ENCODE data around the gene PTPRJ. TPM values are rescaled to one million over a fixed set of nuclear protein-coding genes. Genes with fewer than 3 reads are reported as not detected.
"Not testable (repeated sequence)": the region's sequence is repeated elsewhere in the genome, so short reads cannot be mapped to it uniquely, and the experiment has no call there.

The PTPRJ gene
- polyA plus RNA-seq, 1 donor (not counting 4 experiments of a cell fraction or from before 2014, with no cell fraction given) = 0.84 TPM

DNA sequence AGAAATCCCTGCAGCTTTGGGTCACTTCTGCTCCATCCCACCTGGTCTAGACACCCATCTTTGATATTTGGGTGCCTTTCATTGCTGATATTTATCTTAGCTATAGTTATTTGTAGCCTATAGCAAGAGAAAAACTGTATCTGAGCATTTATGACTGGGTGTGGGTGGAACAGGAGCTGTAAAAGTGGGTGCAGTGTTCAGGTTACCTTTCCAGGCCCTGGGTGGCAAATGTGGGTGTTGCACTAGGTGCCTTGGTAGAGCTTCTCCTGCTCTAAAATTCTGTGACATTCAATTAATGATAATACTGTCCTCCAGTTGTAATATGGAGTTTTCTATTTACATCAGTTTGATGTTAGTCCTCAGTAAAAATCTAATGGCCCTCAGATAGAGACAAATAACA lies 157.9 kb downstream of the PTPRJ start:
- H3K4me3 ChIP-seq (ENCODE audit: control insufficient read depth in 2 of 3, extremely low read depth in 1 of 3, insufficient read depth in 2 of 3, low read depth in 1 of 3, low read length in 3 of 3) = no peak overlapping the region
- no peak overlapping the region for H2AFZ ChIP-seq (ENCODE audit: control insufficient read depth, low read length)
- dilution Hi-C loops (cut with MboI; ENCODE audit: extremely low pct_ligation_motif_present, low sequenced_read_pairs) = no loop called here
- no peaks in the 10 kb centered on the region for H3K9me1 ChIP-seq (ENCODE audit: control insufficient read depth, extremely low read depth, insufficient read depth, low read length)
- H3K4me2 ChIP-seq (ENCODE audit: control insufficient read depth, extremely low read depth, insufficient read depth, low read depth, low read length) = no peak overlapping the region
- no peak overlapping the region for H3K9ac ChIP-seq (ENCODE audit: control insufficient read depth, extremely low read depth, insufficient read depth, low read length)
- TF ChIP-seq CTCF (optimal IDR thresholded peaks at IDR 0.05 in 1 of 3, IDR thresholded peaks at IDR 0.05 in 1 of 3, conservative IDR thresholded peaks at IDR 0.05 in 1 of 3; ENCODE audit: extremely low read depth in 1 of 3, insufficient read depth in 2 of 3, low read length in 3 of 3) (no peak), EZH2 (IDR thresholded peaks at IDR 0.05; ENCODE audit: low read length) (no peak)
- no peaks in the 10 kb centered on the region for H4K20me1 ChIP-seq (ENCODE audit: control insufficient read depth, extremely low read depth, insufficient read depth, low read length)
- H3K9me3 ChIP-seq (ENCODE audit: control insufficient read depth, low read depth, low read length) = no peaks in the 10 kb centered on the region
- H3K4me1 ChIP-seq (ENCODE audit: control insufficient read depth, extremely low read depth, insufficient read depth, low read length) = no peaks in the 10 kb centered on the region
- DNase-seq (ENCODE audit: low read depth, low spot score) (no peak), FAIRE-seq (no peak)
- H3K36me3 ChIP-seq (ENCODE audit: control insufficient read depth in 2 of 2, extremely low read depth in 1 of 2, insufficient read depth in 2 of 2, low read length in 2 of 2) = no peaks in the 10 kb centered on the region
- H3K79me2 ChIP-seq (ENCODE audit: control insufficient read depth, insufficient read depth, low read length) = no peaks in the 10 kb centered on the region
- no peak overlapping the region for H3K27ac ChIP-seq (ENCODE audit: control insufficient read depth, insufficient read depth, low read length)
- no peaks in the 10 kb centered on the region for H3K27me3 ChIP-seq (ENCODE audit: control insufficient read depth, extremely low read depth, insufficient read depth, low read length)

DNA sequence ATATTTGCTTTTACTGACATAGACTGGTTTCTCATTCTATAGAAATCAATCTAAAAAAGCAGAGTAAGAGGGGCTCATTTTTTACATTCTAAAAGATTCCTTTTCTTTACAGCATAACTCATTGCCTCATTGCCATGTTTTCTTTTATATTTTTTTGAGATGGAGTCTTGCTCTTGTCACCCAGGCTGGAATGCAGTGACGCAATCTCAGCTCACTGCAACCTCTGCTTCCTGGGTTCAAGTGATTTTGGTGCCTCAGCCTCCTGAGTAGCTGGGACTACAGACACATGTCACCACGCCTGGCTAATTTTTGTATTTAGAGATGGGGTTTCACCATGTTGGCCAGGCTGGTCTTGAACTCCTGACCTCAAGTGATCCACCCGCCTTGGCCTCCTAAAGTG lies 159.5 kb downstream of the PTPRJ start:
- DNase-seq (ENCODE audit: low read depth, low spot score); H3K4me2 ChIP-seq (ENCODE audit: control insufficient read depth, extremely low read depth, insufficient read depth, low read depth, low read length); H3K4me3 ChIP-seq (ENCODE audit: control insufficient read depth in 2 of 3, extremely low read depth in 1 of 3, insufficient read depth in 2 of 3, low read depth in 1 of 3, low read length in 3 of 3); H4K20me1 ChIP-seq (ENCODE audit: control insufficient read depth, extremely low read depth, insufficient read depth, low read length); FAIRE-seq; H3K27ac ChIP-seq (ENCODE audit: control insufficient read depth, insufficient read depth, low read length); H3K36me3 ChIP-seq (ENCODE audit: control insufficient read depth in 2 of 2, extremely low read depth in 1 of 2, insufficient read depth in 2 of 2, low read length in 2 of 2); H3K9me3 ChIP-seq (ENCODE audit: control insufficient read depth, low read depth, low read length); H3K9me1 ChIP-seq (ENCODE audit: control insufficient read depth, extremely low read depth, insufficient read depth, low read length); dilution Hi-C loops (cut with MboI; ENCODE audit: extremely low pct_ligation_motif_present, low sequenced_read_pairs); H3K9ac ChIP-seq (ENCODE audit: control insufficient read depth, extremely low read depth, insufficient read depth, low read length); H3K27me3 ChIP-seq (ENCODE audit: control insufficient read depth, extremely low read depth, insufficient read depth, low read length); H3K79me2 ChIP-seq (ENCODE audit: control insufficient read depth, insufficient read depth, low read length); H3K4me1 ChIP-seq (ENCODE audit: control insufficient read depth, extremely low read depth, insufficient read depth, low read length); H2AFZ ChIP-seq (ENCODE audit: control insufficient read depth, low read length): not testable (repeated sequence)

- H3K4me2 ChIP-seq (ENCODE audit: control insufficient read depth, extremely low read depth, insufficient read depth, low read depth, low read length) = no peak overlapping the region
- H3K9me1 ChIP-seq (ENCODE audit: control insufficient read depth, extremely low read depth, insufficient read depth, low read length) = no peaks in the 10 kb centered on the region
- no peaks in the 10 kb centered on the region for H3K36me3 ChIP-seq (ENCODE audit: control insufficient read depth in 2 of 2, extremely low read depth in 1 of 2, insufficient read depth in 2 of 2, low read length in 2 of 2)
- no peak overlapping the region for H3K9ac ChIP-seq (ENCODE audit: control insufficient read depth, extremely low read depth, insufficient read depth, low read length)
- no peaks in the 10 kb centered on the region for H3K4me1 ChIP-seq (ENCODE audit: control insufficient read depth, extremely low read depth, insufficient read depth, low read length)
- DNase-seq (ENCODE audit: low read depth, low spot score) (no peak), FAIRE-seq (no peak)
- no peak for TF ChIP-seq CTCF (optimal IDR thresholded peaks at IDR 0.05 in 1 of 3, IDR thresholded peaks at IDR 0.05 in 1 of 3, conservative IDR thresholded peaks at IDR 0.05 in 1 of 3; ENCODE audit: extremely low read depth in 1 of 3, insufficient read depth in 2 of 3, low read length in 3 of 3)
- no peak for TF ChIP-seq EZH2 (IDR thresholded peaks at IDR 0.05; ENCODE audit: low read length)
- H3K9me3 ChIP-seq (ENCODE audit: control insufficient read depth, low read depth, low read length) = no peaks in the 10 kb centered on the region
- no peak overlapping the region for H3K4me3 ChIP-seq (ENCODE audit: control insufficient read depth in 2 of 3, extremely low read depth in 1 of 3, insufficient read depth in 2 of 3, low read depth in 1 of 3, low read length in 3 of 3)
- no peak overlapping the region for H3K27ac ChIP-seq (ENCODE audit: control insufficient read depth, insufficient read depth, low read length)
- no peaks in the 10 kb centered on the region for H4K20me1 ChIP-seq (ENCODE audit: control insufficient read depth, extremely low read depth, insufficient read depth, low read length)
- H2AFZ ChIP-seq (ENCODE audit: control insufficient read depth, low read length) = no peak overlapping the region
- no peaks in the 10 kb centered on the region for H3K27me3 ChIP-seq (ENCODE audit: control insufficient read depth, extremely low read depth, insufficient read depth, low read length)
- no peaks in the 10 kb centered on the region for H3K79me2 ChIP-seq (ENCODE audit: control insufficient read depth, insufficient read depth, low read length)
- dilution Hi-C loops (cut with MboI; ENCODE audit: extremely low pct_ligation_motif_present, low sequenced_read_pairs) = no loop called here
These were observed 161.2 kb downstream of the PTPRJ start for GRCh38 chr11:48141475-48142122.
